IPS DF 6.9 (cell line): ENCODE measurements around the gene PRUNE2.

Experiments used
- DNase-seq: peaks from one replicate; pipeline ENCODE4 v3.0.0-alpha.2; 2013; ENCODE audit warnings: low read depth, low spot score
- H3K27ac ChIP-seq: one replicate; pipeline ENCODE4 v1.5.1; 2013; ENCODE audit warnings: low read length, control low read depth
- H3K27me3 ChIP-seq: 2 replicates; pipeline ENCODE4 v1.6.1; 2013; ENCODE audit warnings: mild to moderate bottlenecking, low read length; ENCODE audit not compliant: control insufficient read depth, insufficient read depth
- H3K36me3 ChIP-seq: 2 replicates; pipeline ENCODE4 v1.6.1; 2013; ENCODE audit warnings: low read length; ENCODE audit not compliant: control insufficient read depth, insufficient read depth
- H3K4me1 ChIP-seq: 2 replicates; pipeline ENCODE4 v1.6.1; 2013; ENCODE audit warnings: low read length; ENCODE audit not compliant: control insufficient read depth, insufficient read depth
- H3K4me3 ChIP-seq: 2 replicates; pipeline ENCODE4 v1.5.1; 2013; ENCODE audit warnings: mild to moderate bottlenecking, low read length
- H3K9me3 ChIP-seq: 2 replicates; pipeline ENCODE4 v1.6.1; 2013; ENCODE audit warnings: low read length, inconsistent platforms; ENCODE audit not compliant: control insufficient read depth, insufficient read depth
- WGBS: extraction: QIAGEN DNeasy Blood & Tissue Kit; methylation state at CpG from one replicate; pipeline ENCODE4 v1.1.7; 2013; ENCODE audit warnings: mixed read lengths, missing lambda C conversion rate; ENCODE audit not compliant: insufficient read length, insufficient coverage; 5-methylcytosine and 5-hydroxymethylcytosine counted together

PRUNE2 gene

GRCh38 chr9:76642074-76642473, 263.8 kb downstream of the PRUNE2 start:
- Histone ChIP-seq H3K27ac (no peak overlapping the region), H3K4me1 (no peaks in the 10 kb centered on the region), H3K4me3 (no peak overlapping the region), H3K36me3 (no peaks in the 10 kb centered on the region), H3K9me3 (no peaks in the 10 kb centered on the region), H3K27me3 (no peaks in the 10 kb centered on the region)
- WGBS = no CpG with 5 or more reads among the region's 1 CpG
- DNase-seq = no peak

GRCh38 chr9:76638001-76638400, 267.9 kb downstream of the PRUNE2 start:
- no CpG with 5 or more reads among the region's 4 CpGs for WGBS
- Histone ChIP-seq H3K36me3 (no peaks in the 10 kb centered on the region), H3K27me3 (no peaks in the 10 kb centered on the region), H3K27ac (no peak overlapping the region), H3K4me3 (no peak overlapping the region), H3K9me3 (no peaks in the 10 kb centered on the region), H3K4me1 (no peaks in the 10 kb centered on the region)
- DNase-seq = no peak

GRCh38 chr9:76637416-76637815, 268.5 kb downstream of the PRUNE2 start:
- Histone ChIP-seq H3K36me3 (no peaks in the 10 kb centered on the region), H3K4me3 (no peak overlapping the region), H3K9me3 (no peaks in the 10 kb centered on the region), H3K27me3 (no peaks in the 10 kb centered on the region), H3K4me1 (no peaks in the 10 kb centered on the region), H3K27ac (no peak overlapping the region)
- no CpG with 5 or more reads among the region's 2 CpGs for WGBS
- DNase-seq = no peak

GRCh38 chr9:76634356-76635054, 271.4 kb downstream of the PRUNE2 start:
- Histone ChIP-seq H3K27ac (no peak overlapping the region), H3K27me3 (no peaks in the 10 kb centered on the region), H3K4me1 (no peaks in the 10 kb centered on the region), H3K4me3 (no peak overlapping the region), H3K9me3 (no peaks in the 10 kb centered on the region), H3K36me3 (no peaks in the 10 kb centered on the region)
- WGBS = no CpG with 5 or more reads among the region's 1 CpG
- DNase-seq = no peak

- DNase-seq = no peak
- H3K4me3 ChIP-seq = no peak overlapping the region
- H3K4me1 ChIP-seq = no peaks in the 10 kb centered on the region
- no peaks in the 10 kb centered on the region for H3K9me3 ChIP-seq
- WGBS = no CpG with 5 or more reads among the region's 3 CpGs
- no peaks in the 10 kb centered on the region for H3K27me3 ChIP-seq
- H3K36me3 ChIP-seq = no peaks in the 10 kb centered on the region
- no peak overlapping the region for H3K27ac ChIP-seq
These were observed 275.0 kb downstream of the PRUNE2 start for GRCh38 chr9:76630916-76631315.

GRCh38 chr9:76629205-76629990, 276.5 kb downstream of the PRUNE2 start:
- H3K27ac ChIP-seq = no peak overlapping the region
- DNase-seq = no peak

GRCh38 chr9:76628155-76628554, 277.8 kb downstream of the PRUNE2 start:
- Histone ChIP-seq H3K27ac (no peak overlapping the region), H3K9me3 (no peaks in the 10 kb centered on the region), H3K27me3 (no peaks in the 10 kb centered on the region), H3K4me3 (no peak overlapping the region), H3K4me1 (no peaks in the 10 kb centered on the region), H3K36me3 (no peaks in the 10 kb centered on the region)
- no CpG with 5 or more reads among the region's 5 CpGs for WGBS
- no peak for DNase-seq

More at GRCh38 chr9:76629205-76629990, 276.5 kb downstream of the PRUNE2 start:
- Histone ChIP-seq H3K4me3 (no peak overlapping the region), H3K9me3 (no peaks in the 10 kb centered on the region), H3K4me1 (no peaks in the 10 kb centered on the region), H3K36me3 (no peaks in the 10 kb centered on the region), H3K27me3 (no peaks in the 10 kb centered on the region)
- WGBS = no CpG with 5 or more reads among the region's 4 CpGs

- WGBS = no CpG with 5 or more reads among the region's 7 CpGs
- no peak overlapping the region for H3K27ac ChIP-seq
- no peaks in the 10 kb centered on the region for H3K27me3 ChIP-seq
- H3K36me3 ChIP-seq = no peaks in the 10 kb centered on the region
- DNase-seq = no peak
- no peaks in the 10 kb centered on the region for H3K4me1 ChIP-seq
- H3K4me3 ChIP-seq = no peak overlapping the region
- no peaks in the 10 kb centered on the region for H3K9me3 ChIP-seq
These were observed 278.9 kb downstream of the PRUNE2 start for GRCh38 chr9:76626980-76627379.

- Histone ChIP-seq H3K4me3 (no peak overlapping the region), H3K4me1 (no peaks in the 10 kb centered on the region), H3K27me3 (no peaks in the 10 kb centered on the region), H3K9me3 (no peaks in the 10 kb centered on the region), H3K36me3 (no peaks in the 10 kb centered on the region), H3K27ac (no peak overlapping the region)
- DNase-seq = no peak
- WGBS = no CpG with 5 or more reads among the region's 1 CpG
These were observed 279.8 kb downstream of the PRUNE2 start for GRCh38 chr9:76626141-76626540.

GRCh38 chr9:76624391-76625048, 281.4 kb downstream of the PRUNE2 start:
- no peak for DNase-seq
- H3K4me1 ChIP-seq = no peaks in the 10 kb centered on the region
- no peaks in the 10 kb centered on the region for H3K36me3 ChIP-seq
- no peaks in the 10 kb centered on the region for H3K9me3 ChIP-seq
- no peaks in the 10 kb centered on the region for H3K27me3 ChIP-seq
- H3K27ac ChIP-seq = no peak overlapping the region
- no peak overlapping the region for H3K4me3 ChIP-seq
- no CpG with 5 or more reads among the region's 5 CpGs for WGBS
